SK-N-SH (cell line): Measurements from ENCODE around the gene UNC13B. TPM values are rescaled to one million over a fixed set of nuclear protein-coding genes. Genes with fewer than 3 reads are reported as not detected.

Experiments
- CTCF ChIA-PET: fragments of 300-600, 350-600 bp; formaldehyde crosslinking; extraction: SDS; loops from one replicate; lab custom pipeline; 2021; lab: Yijun Ruan, JAX
- POLR2A ChIA-PET: fragments of 350-600 bp; sonication (Branson Sonifier 250); formaldehyde crosslinking; extraction: SDS; loops from one replicate; lab custom pipeline; 2020; ENCODE audit warnings: antibody characterized with exemption, inconsistent platforms; lab: Yijun Ruan, JAX
- DNase-seq: peaks from one replicate; pipeline ENCODE4 v3.0.0; 2012
- H2AFZ ChIP-seq: fragments of 200-600 bp; sonication (generic); 2 replicates; pipeline ENCODE4 v1.8.1; 2016; ENCODE audit warnings: antibody characterized with exemption, mild to moderate bottlenecking, low read depth
- H3F3A ChIP-seq: fragments of 200-600 bp; sonication (generic); replicated peaks from 2 replicates; pipeline ENCODE3; 2016; ENCODE audit warnings: antibody characterized with exemption, mild to moderate bottlenecking; ENCODE audit not compliant: insufficient read depth
- H3K27ac ChIP-seq, 2 experiments: fragments of 200-500 bp in 1 of 2; fragments of 200-600 bp in 1 of 2; sonication (Bioruptor generic) in 1 of 2; sonication (generic), shearing (Covaris generic) in 1 of 2; 2 replicates each; pipeline versions ENCODE4 v1.5.1 to v1.6.1; 2014 to 2016; ENCODE audit warnings: low read depth in 2 of 2, inconsistent platforms in 1 of 2, low read length in 1 of 2, mild to moderate bottlenecking in 1 of 2, mixed read lengths in 1 of 2
- H3K27me3 ChIP-seq: fragments of 200-600 bp; sonication (generic), shearing (Covaris generic); 2 replicates; pipeline ENCODE4 v1.6.1; 2016; ENCODE audit warnings: mixed run types; ENCODE audit not compliant: insufficient read depth
- H3K36me3 ChIP-seq, 2 experiments: fragments of 200-500 bp in 1 of 2; fragments of 200-600 bp in 1 of 2; sonication (Bioruptor generic) in 1 of 2; sonication (generic) in 1 of 2; replicated peaks in 1 of 2; 2 replicates each; pipeline versions ENCODE3 to v1.5.1; 2014 to 2016; ENCODE audit warnings: low read length in 1 of 2, mild to moderate bottlenecking in 1 of 2; ENCODE audit not compliant: insufficient read depth in 2 of 2, control insufficient read depth in 1 of 2
- H3K4me1 ChIP-seq, 2 experiments: fragments of 200-500 bp in 1 of 2; fragments of 200-600 bp in 1 of 2; sonication (Bioruptor generic) in 1 of 2; sonication (generic), shearing (Covaris generic) in 1 of 2; 2 replicates each; pipeline versions ENCODE4 v1.5.1 to v1.6.1; 2014 to 2016; ENCODE audit warnings: low read depth in 1 of 2, low read length in 1 of 2, mixed run types in 1 of 2; ENCODE audit not compliant: insufficient read depth in 2 of 2, control insufficient read depth in 1 of 2
- H3K4me2 ChIP-seq: fragments of 200-600 bp; sonication (generic), shearing (Covaris generic); 2 replicates; pipeline ENCODE4 v1.6.1; 2017; ENCODE audit warnings: mixed run types
- H3K4me3 ChIP-seq, 2 experiments: fragments of 200-500 bp in 1 of 2; fragments of 200-600 bp in 1 of 2; sonication (Bioruptor generic) in 1 of 2; sonication (generic), shearing (Covaris generic) in 1 of 2; 2 replicates each; pipeline versions ENCODE4 v1.5.1 to v1.8.1; 2014 to 2016; ENCODE audit warnings: low read depth in 2 of 2, inconsistent platforms in 1 of 2, low read length in 1 of 2, mild to moderate bottlenecking in 1 of 2, mixed read lengths in 1 of 2, moderate library complexity in 1 of 2
- H3K79me2 ChIP-seq: fragments of 200-600 bp; sonication (generic); 2 replicates; pipeline ENCODE4 v1.8.1; 2017; ENCODE audit warnings: mild to moderate bottlenecking; ENCODE audit not compliant: insufficient read depth
- H3K9ac ChIP-seq: fragments of 200-600 bp; sonication (generic); 2 replicates; pipeline ENCODE4 v1.6.1; 2017; ENCODE audit warnings: mixed run types
- H3K9me2 ChIP-seq: fragments of 200-600 bp; sonication (generic); 2 replicates; pipeline ENCODE4 v1.6.1; 2017; ENCODE audit warnings: mixed run types
- H3K9me3 ChIP-seq: fragments of 200-600 bp; sonication (generic); 2 replicates; pipeline ENCODE4 v1.6.1; 2017; ENCODE audit warnings: mixed run types, mild to moderate bottlenecking, moderate library complexity
- H4K20me1 ChIP-seq: fragments of 200-600 bp; sonication (generic); 2 replicates; pipeline ENCODE4 v1.6.1; 2017; ENCODE audit warnings: mild to moderate bottlenecking, mixed run types; ENCODE audit not compliant: insufficient read depth
- ELF1 ChIP-seq: IDR thresholded peaks from 2 replicates; pipeline ENCODE4 v1.4.0; 2012
- EP300 ChIP-seq, 2 experiments: IDR thresholded peaks; 2 replicates each; pipeline versions ENCODE4 v1.4.0 to v1.6.1; 2012; ENCODE audit warnings: borderline replicate concordance in 1 of 2, low read depth in 1 of 2, low read length in 1 of 2
- GABPA ChIP-seq: IDR thresholded peaks from 2 replicates; pipeline ENCODE4 v1.4.0; 2012; ENCODE audit warnings: low read depth, mild to moderate bottlenecking
- IRF3 ChIP-seq: fragments of 150-350 bp; IDR thresholded peaks from 2 replicates; pipeline ENCODE4 v1.6.1; 2016; ENCODE audit warnings: mild to moderate bottlenecking, low read depth, low read length
- MAX ChIP-seq: IDR thresholded peaks from 2 replicates; pipeline ENCODE4 v1.4.0; 2012; ENCODE audit warnings: low read depth
- NFIC ChIP-seq: IDR thresholded peaks from 2 replicates; pipeline ENCODE4 v1.4.0; 2012; ENCODE audit warnings: borderline replicate concordance
- NRF1 ChIP-seq: IDR thresholded peaks from 2 replicates; pipeline ENCODE4 v1.6.1; 2012; ENCODE audit warnings: low read depth, mild to moderate bottlenecking, low read length
- RCOR1 ChIP-seq: fragments of 150-350 bp; IDR thresholded peaks from 2 replicates; pipeline ENCODE4 v1.6.1; 2017; ENCODE audit warnings: antibody characterized with exemption, low read length
- RFX5 ChIP-seq: IDR thresholded peaks from 2 replicates; pipeline ENCODE4 v1.6.1; 2012; ENCODE audit warnings: mild to moderate bottlenecking, improper control_type of control experiment, low read length
- RXRA ChIP-seq: IDR thresholded peaks from 2 replicates; pipeline ENCODE4 v1.4.0; 2012; ENCODE audit warnings: low read depth, mild to moderate bottlenecking, borderline replicate concordance
- SIN3A ChIP-seq: IDR thresholded peaks from 2 replicates; pipeline ENCODE4 v1.6.1; 2012; ENCODE audit warnings: low read depth, mild to moderate bottlenecking, low read length, moderate library complexity, borderline replicate concordance
- SMC3 ChIP-seq: IDR thresholded peaks from 2 replicates; pipeline ENCODE4 v1.6.1; 2012; ENCODE audit warnings: low read depth, low read length, improper control_type of control experiment
- TAF1 ChIP-seq: IDR thresholded peaks from 2 replicates; pipeline ENCODE4 v1.6.1; 2012; ENCODE audit warnings: low read depth, mild to moderate bottlenecking, low read length, moderate library complexity, borderline replicate concordance
- WGBS: methylation state at CpG from one replicate; pipeline ENCODE4 v1.1.6; 2017; ENCODE audit warnings: low lambda C conversion rate; 5-methylcytosine and 5-hydroxymethylcytosine counted together
- polyA plus RNA-seq, 3 experiments: library from polyadenylated mRNA; depleted of rRNA; stranded (reverse); fragments of >200 nt; gene quantifications; 2 replicates each; pipeline ENCODE4 v1.2.3, GENCODE V29; 2012
- TF ChIP-seq, protein P1 (sequence below): IDR thresholded peaks from 2 replicates; pipeline ENCODE4 v1.4.0; 2012; ENCODE audit warnings: low read depth, borderline replicate concordance

The UNC13B gene
- polyA plus RNA-seq, 1 of the 3 experiments (the other 2 are of a cell fraction): 8.1 TPM

DNA sequence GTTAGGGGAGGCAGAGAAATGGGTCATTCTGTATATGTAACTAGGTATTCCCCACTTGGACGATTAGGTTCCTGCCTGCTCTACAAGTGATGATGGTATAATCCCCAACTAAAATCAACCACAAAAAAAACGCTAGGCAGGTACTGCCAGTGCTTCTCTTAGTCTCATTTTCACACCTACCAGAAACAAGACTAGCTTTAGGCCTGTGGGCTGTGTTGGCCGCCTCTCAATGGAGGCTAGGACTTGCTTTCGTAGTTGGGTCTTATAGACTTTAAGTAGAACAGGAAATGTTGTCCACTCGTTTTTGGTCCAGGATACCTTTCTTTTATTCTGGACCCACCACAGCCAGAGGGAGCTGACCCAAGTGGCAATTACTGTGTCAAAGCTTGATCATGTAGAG, 111.8 kb downstream of the UNC13B start:
- peaks cover 0 to 18% of the 10 kb centered on the region in 2 experiments; a peak in 1 of 4 replicates for H3K4me1 ChIP-seq

DNA sequence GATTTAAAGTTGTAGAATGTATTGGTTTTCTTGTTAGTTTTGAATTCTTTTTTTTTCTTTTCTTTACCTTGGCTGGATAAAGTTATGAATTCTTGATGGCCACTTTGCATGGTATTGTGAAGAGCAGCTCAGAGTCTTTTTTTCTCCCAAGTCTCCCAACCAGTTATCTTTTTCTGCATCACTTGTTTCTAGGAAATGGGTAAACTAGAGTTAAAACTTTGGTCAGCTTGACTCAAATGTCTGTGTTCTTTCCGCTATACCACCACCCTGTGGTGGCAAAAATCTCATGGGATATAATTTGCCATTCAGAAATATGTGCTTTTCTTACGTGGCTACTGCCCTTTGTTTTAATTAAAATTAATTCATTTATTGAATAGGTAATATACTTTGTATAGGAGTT, 113.2 kb downstream of the UNC13B start:
- 98% methylated on average over 2 of the region's 2 CpGs for WGBS
- H3F3A ChIP-seq: peaks cover 17% of the 10 kb centered on the region
- H4K20me1 ChIP-seq: no peaks in the 10 kb centered on the region
- ChIA-PET CTCF (interaction anchor here (0.7 to 1.4 kb wide), 4 partner anchors 16 to 158 kb away, joined by 3 to 6 read pairs (median 3); no protein-coding TSS in a partner anchor), POLR2A (no interaction called here)
- no peak overlapping the region for H3K9ac ChIP-seq
- no peaks in the 10 kb centered on the region for H3K79me2 ChIP-seq
- H3K4me2 ChIP-seq: no peak overlapping the region
- peaks cover 0 to 18% of the 10 kb centered on the region in 2 experiments; a peak in 1 of 4 replicates for H3K4me1 ChIP-seq
- H3K27me3 ChIP-seq: no peaks in the 10 kb centered on the region
- H3K9me3 ChIP-seq: no peaks in the 10 kb centered on the region
- no peaks in the 10 kb centered on the region for H3K9me2 ChIP-seq
- no peak overlapping the region for H3K4me3 ChIP-seq
- no peaks in the 10 kb centered on the region for H3K36me3 ChIP-seq
- no peak for DNase-seq
- H2AFZ ChIP-seq: no peak overlapping the region
- TF ChIP-seq ELF1: no peak
- peak; percentile 86 for TF ChIP-seq RFX5
- TF ChIP-seq, all 33 proteins: peak for 1
- H3K27ac ChIP-seq: no peak overlapping the region

More for the DNA sequence above, 111.8 kb downstream of the UNC13B start:
- ChIA-PET POLR2A (no interaction called here), CTCF (interaction anchor here (1.3 to 1.4 kb wide), 2 partner anchors 14 to 109 kb away, joined by 3 read pairs; no protein-coding TSS in a partner anchor)
- no peak overlapping the region for H3K4me2 ChIP-seq
- no peaks in the 10 kb centered on the region for H4K20me1 ChIP-seq
- no peaks in the 10 kb centered on the region for H3K9me3 ChIP-seq
- no peak overlapping the region for H3K4me3 ChIP-seq
- peak overlapping the region in 1 of 2 experiments; percentile 30; a peak in 1 of 4 replicates for H3K27ac ChIP-seq
- H3K36me3 ChIP-seq: no peaks in the 10 kb centered on the region
- no peaks in the 10 kb centered on the region for H3K9me2 ChIP-seq
- no peak overlapping the region for H3K9ac ChIP-seq
- DNase-seq: no peak
- peaks cover 15% of the 10 kb centered on the region for H3F3A ChIP-seq
- no peak for TF ChIP-seq NFIC
- no peak for TF ChIP-seq MAX
- no peak for TF ChIP-seq SMC3
- no peak for TF ChIP-seq SIN3A
- TF ChIP-seq RCOR1: no peak
- no peak for TF ChIP-seq RFX5
- TF ChIP-seq EP300 (IDR thresholded peaks at IDR 0.05; ENCODE audit: borderline replicate concordance in 1 of 2, low read depth in 1 of 2, low read length in 1 of 2): no peak
- TF ChIP-seq RXRA: no peak
- TF ChIP-seq IRF3: no peak
- no peak for TF ChIP-seq TAF1
- no peak for TF ChIP-seq GABPA
- TF ChIP-seq, protein P1, sequence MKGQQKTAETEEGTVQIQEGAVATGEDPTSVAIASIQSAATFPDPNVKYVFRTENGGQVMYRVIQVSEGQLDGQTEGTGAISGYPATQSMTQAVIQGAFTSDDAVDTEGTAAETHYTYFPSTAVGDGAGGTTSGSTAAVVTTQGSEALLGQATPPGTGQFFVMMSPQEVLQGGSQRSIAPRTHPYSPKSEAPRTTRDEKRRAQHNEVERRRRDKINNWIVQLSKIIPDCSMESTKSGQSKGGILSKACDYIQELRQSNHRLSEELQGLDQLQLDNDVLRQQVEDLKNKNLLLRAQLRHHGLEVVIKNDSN: no peak
- TF ChIP-seq NRF1: no peak
- H2AFZ ChIP-seq: no peak overlapping the region
- no peaks in the 10 kb centered on the region for H3K79me2 ChIP-seq
- WGBS: 88% methylated on average over 5 of the region's 5 CpGs
- no peaks in the 10 kb centered on the region for H3K27me3 ChIP-seq
